NT2/D1 (cell line): ENCODE data around the gene HOXA2.

ENCODE experiments used
- DNase-seq: peaks from one replicate; pipeline ENCODE4 v3.0.0-alpha.2; 2011; ENCODE audit warnings: low read depth, low spot score
- H3K27me3 ChIP-seq: 2 replicates; pipeline ENCODE4 v1.6.0; 2011; ENCODE audit warnings: mild to moderate bottlenecking; ENCODE audit not compliant: insufficient read length, insufficient read depth
- H3K36me3 ChIP-seq: 2 replicates; pipeline ENCODE4 v1.6.1; 2011; ENCODE audit warnings: mild to moderate bottlenecking, low read length, mixed read lengths; ENCODE audit not compliant: insufficient read depth, insufficient read length
- H3K4me1 ChIP-seq: 2 replicates; pipeline ENCODE4 v1.5.1; 2011; ENCODE audit not compliant: insufficient read depth, insufficient read length
- H3K4me3 ChIP-seq: 2 replicates; pipeline ENCODE4 v1.5.1; 2011; ENCODE audit warnings: low read depth; ENCODE audit not compliant: insufficient read length
- H3K9ac ChIP-seq: 2 replicates; pipeline ENCODE4 v1.6.0; 2011; ENCODE audit warnings: low read depth; ENCODE audit not compliant: insufficient read length
- H3K9me3 ChIP-seq: 2 replicates; pipeline ENCODE4 v1.5.1; 2011; ENCODE audit warnings: mild to moderate bottlenecking, low read length; ENCODE audit not compliant: insufficient read depth
- SUZ12 ChIP-seq: IDR thresholded peaks from 2 replicates; pipeline ENCODE4 v1.6.1; 2011; ENCODE audit not compliant: insufficient read length, insufficient read depth; ENCODE audit errors: extremely low read depth
- YY1 ChIP-seq: IDR thresholded peaks from 2 replicates; pipeline ENCODE4 v1.6.1; 2011; ENCODE audit not compliant: insufficient read length, insufficient read depth
- ZNF274 ChIP-seq: IDR thresholded peaks from 2 replicates; pipeline ENCODE4 v1.6.1; 2011; ENCODE audit warnings: mild to moderate bottlenecking, low read depth, low read length

HOXA2 gene

GRCh38 chr7:27148031-27148755 is 45.7 kb upstream of the HOXA2 start:
- Histone ChIP-seq H3K4me1 (peaks cover 3% of the 10 kb centered on the region), H3K27me3 (peaks cover 99% of the 10 kb centered on the region), H3K36me3 (no peaks in the 10 kb centered on the region), H3K9me3 (no peaks in the 10 kb centered on the region; the same call in 1 of the 2 replicates), H3K9ac (peak overlapping the region; percentile 21), H3K4me3 (no peak overlapping the region)
- no peak for DNase-seq
- TF ChIP-seq YY1 (no peak), ZNF274 (no peak), SUZ12 (no peak)

- Histone ChIP-seq H3K27me3 (peaks cover 99% of the 10 kb centered on the region), H3K9me3 (no peaks in the 10 kb centered on the region; the same call in 1 of the 2 replicates), H3K36me3 (no peaks in the 10 kb centered on the region), H3K9ac (peak within 1 kb of the TSS; percentile 21), H3K4me3 (no peak within 1 kb of the TSS), H3K4me1 (peaks cover 3% of the 10 kb centered on the region)
- no peak for DNase-seq
- TF ChIP-seq ZNF274: no peak
- no peak for TF ChIP-seq SUZ12
- no peak for TF ChIP-seq YY1
Observed at GRCh38 chr7:27147199-27148030, 44.9 kb upstream of the HOXA2 start, which contains the start of gene HOXA6. HOXA6 (minus strand) TSS chr7:27147774; CDS start chr7:27147749, 25 bp downstream.

- H3K27me3 ChIP-seq: peaks cover 99% of the 10 kb centered on the region
- no peak for DNase-seq
- no peak overlapping the region for H3K4me3 ChIP-seq
- H3K36me3 ChIP-seq: no peaks in the 10 kb centered on the region
- TF ChIP-seq ZNF274 (no peak), SUZ12 (no peak), YY1 (no peak)
- no peak overlapping the region for H3K9ac ChIP-seq
- H3K9me3 ChIP-seq: no peaks in the 10 kb centered on the region; the same call in 1 of the 2 replicates
- H3K4me1 ChIP-seq: peaks cover 3% of the 10 kb centered on the region
Observed at GRCh38 chr7:27146491-27147198, 44.2 kb upstream of the HOXA2 start.

GRCh38 chr7:27145914-27146412 is 43.5 kb upstream of the HOXA2 start:
- H3K4me1 ChIP-seq: no peaks in the 10 kb centered on the region

GRCh38 chr7:27145165-27145913 is 42.9 kb upstream of the HOXA2 start:
- no peak for DNase-seq
- no peaks in the 10 kb centered on the region for H3K4me1 ChIP-seq
- no peaks in the 10 kb centered on the region; the same call in 1 of the 2 replicates for H3K9me3 ChIP-seq
- H3K36me3 ChIP-seq: no peaks in the 10 kb centered on the region
- H3K4me3 ChIP-seq: no peak overlapping the region
- H3K9ac ChIP-seq: no peak overlapping the region
- no peak for TF ChIP-seq ZNF274
- TF ChIP-seq YY1: no peak
- TF ChIP-seq SUZ12: no peak
- H3K27me3 ChIP-seq: peaks cover 99% of the 10 kb centered on the region

More at GRCh38 chr7:27145914-27146412, 43.5 kb upstream of the HOXA2 start:
- peaks cover 99% of the 10 kb centered on the region for H3K27me3 ChIP-seq
- no peak for DNase-seq
- H3K9ac ChIP-seq: no peak overlapping the region
- no peaks in the 10 kb centered on the region; the same call in 1 of the 2 replicates for H3K9me3 ChIP-seq
- no peaks in the 10 kb centered on the region for H3K36me3 ChIP-seq
- TF ChIP-seq YY1: no peak
- TF ChIP-seq ZNF274: no peak
- no peak for TF ChIP-seq SUZ12
- H3K4me3 ChIP-seq: no peak overlapping the region

- Histone ChIP-seq H3K9me3 (no peaks in the 10 kb centered on the region; the same call in 1 of the 2 replicates), H3K9ac (no peak overlapping the region), H3K36me3 (no peaks in the 10 kb centered on the region), H3K4me3 (no peak overlapping the region), H3K4me1 (no peaks in the 10 kb centered on the region), H3K27me3 (peaks cover 99% of the 10 kb centered on the region)
- DNase-seq: no peak
- TF ChIP-seq ZNF274: no peak
- TF ChIP-seq SUZ12: no peak
- no peak for TF ChIP-seq YY1
Observed at GRCh38 chr7:27144781-27145164, 42.3 kb upstream of the HOXA2 start.
